HAP-1 (cell line): ENCODE measurements around the gene UGDH.
"Not testable (repeated sequence)": the region's sequence is repeated elsewhere in the genome, so short reads cannot be mapped to it uniquely, and the experiment has no call there.

Source experiments
- DNase-seq, 2 experiments: peaks; one replicate each; pipeline ENCODE4 v3.0.0-alpha.2; 2016 to 2020; ENCODE audit warnings: low spot score in 2 of 2
- H3K27me3 ChIP-seq: fragments of 250-450 bp; sonication (Bioruptor Pico); 2 replicates; pipeline ENCODE4 v1.5.1; 2020; ENCODE audit warnings: low read depth, mild to moderate bottlenecking, moderate library complexity
- H3K36me3 ChIP-seq: fragments of 250-450 bp; sonication (Bioruptor Pico); replicated peaks from 2 replicates; pipeline ENCODE4 v1.5.1; 2020; ENCODE audit warnings: mild to moderate bottlenecking
- H3K4me1 ChIP-seq: fragments of 250-450 bp; sonication (Bioruptor Pico); 2 replicates; pipeline ENCODE4 v1.5.1; 2020; ENCODE audit warnings: mild to moderate bottlenecking
- H3K4me3 ChIP-seq: fragments of 250-450 bp; sonication (Bioruptor Pico); 2 replicates; pipeline ENCODE4 v1.5.1; 2020; ENCODE audit warnings: mild to moderate bottlenecking, moderate library complexity
- H3K9me3 ChIP-seq: fragments of 250-450 bp; sonication (Bioruptor Pico); 2 replicates; pipeline ENCODE4 v1.5.1; 2020; ENCODE audit warnings: mild to moderate bottlenecking, moderate library complexity
- in situ Hi-C: fragments of 300-500 bp; cut with MboI; formaldehyde crosslinking; loops from 3 replicates; pipeline ENCODE4 v1.14.3; 2020; ENCODE audit warnings: low sequenced_read_pairs, inconsistent platforms, mixed read lengths

UGDH gene

GRCh38 chr4:39544080-39544479 lies 16.8 kb upstream of the UGDH start:
- not testable (repeated sequence) for DNase-seq

GRCh38 chr4:39543034-39543433 lies 15.8 kb upstream of the UGDH start:
- DNase-seq, result no peak
- Histone ChIP-seq H3K4me1 (peaks cover 11% of the 10 kb centered on the region), H3K27me3 (no peaks in the 10 kb centered on the region), H3K4me3 (no peak overlapping the region), H3K36me3 (no peaks in the 10 kb centered on the region), H3K9me3 (no peaks in the 10 kb centered on the region)
- in situ Hi-C loops, result no loop called here

More at GRCh38 chr4:39544080-39544479, 16.8 kb upstream of the UGDH start:
- in situ Hi-C loops, H3K27me3 ChIP-seq, H3K4me3 ChIP-seq, H3K36me3 ChIP-seq, H3K9me3 ChIP-seq: not testable (repeated sequence)
- H3K4me1 ChIP-seq, result peaks cover 11% of the 10 kb centered on the region

GRCh38 chr4:39542611-39543012 lies 15.4 kb upstream of the UGDH start:
- H3K4me3 ChIP-seq, result no peak overlapping the region
- peaks cover 11% of the 10 kb centered on the region for H3K4me1 ChIP-seq
- H3K36me3 ChIP-seq, result no peaks in the 10 kb centered on the region
- H3K9me3 ChIP-seq, result no peaks in the 10 kb centered on the region
- in situ Hi-C loops, result no loop called here
- no peaks in the 10 kb centered on the region for H3K27me3 ChIP-seq
- DNase-seq, result no peak

GRCh38 chr4:39541987-39542610 lies 14.9 kb upstream of the UGDH start:
- Histone ChIP-seq H3K4me1 (peaks cover 11% of the 10 kb centered on the region), H3K36me3 (no peaks in the 10 kb centered on the region), H3K27me3 (no peaks in the 10 kb centered on the region), H3K9me3 (no peaks in the 10 kb centered on the region), H3K4me3 (no peak overlapping the region)
- no peak for DNase-seq
- in situ Hi-C loops, result no loop called here

GRCh38 chr4:39539089-39539611 lies 11.9 kb upstream of the UGDH start:
- peaks cover 2% of the 10 kb centered on the region for H3K4me1 ChIP-seq
- no peak overlapping the region for H3K4me3 ChIP-seq
- no peak for DNase-seq
- H3K9me3 ChIP-seq, result peaks cover 4% of the 10 kb centered on the region; the same call in 1 of the 2 replicates
- no peaks in the 10 kb centered on the region for H3K27me3 ChIP-seq
- no peaks in the 10 kb centered on the region for H3K36me3 ChIP-seq
- in situ Hi-C loops, result no loop called here

GRCh38 chr4:39533541-39533940 lies 6.3 kb upstream of the UGDH start:
- H3K4me3 ChIP-seq, result no peak overlapping the region

GRCh38 chr4:39532237-39532636 lies 5.0 kb upstream of the UGDH start:
- in situ Hi-C loops, DNase-seq, H3K4me1 ChIP-seq, H3K27me3 ChIP-seq, H3K36me3 ChIP-seq, H3K4me3 ChIP-seq: not testable (repeated sequence)
- peaks cover 18% of the 10 kb centered on the region for H3K9me3 ChIP-seq

More at GRCh38 chr4:39533541-39533940, 6.3 kb upstream of the UGDH start:
- Histone ChIP-seq H3K36me3 (no peaks in the 10 kb centered on the region; the same call in none of the 2 replicates), H3K4me1 (peaks cover 3% of the 10 kb centered on the region; the same call in 1 of the 2 replicates), H3K9me3 (peaks cover 18% of the 10 kb centered on the region), H3K27me3 (no peaks in the 10 kb centered on the region)
- DNase-seq, result no peak
- in situ Hi-C loops, result no loop called here

GRCh38 chr4:39530682-39531081 lies 3.4 kb upstream of the UGDH start:
- in situ Hi-C loops, result no loop called here

GRCh38 chr4:39529534-39529933 lies 2.3 kb upstream of the UGDH start:
- no peaks in the 10 kb centered on the region for H3K27me3 ChIP-seq
- no peaks in the 10 kb centered on the region; the same call in none of the 2 replicates for H3K36me3 ChIP-seq
- DNase-seq, result no peak
- no peak overlapping the region for H3K4me3 ChIP-seq
- in situ Hi-C loops, result no loop called here
- peaks cover 16% of the 10 kb centered on the region for H3K9me3 ChIP-seq
- peaks cover 6% of the 10 kb centered on the region; the same call in 1 of the 2 replicates for H3K4me1 ChIP-seq

More at GRCh38 chr4:39530682-39531081, 3.4 kb upstream of the UGDH start:
- Histone ChIP-seq H3K4me1 (peaks cover 6% of the 10 kb centered on the region; the same call in 1 of the 2 replicates), H3K9me3 (peaks cover 18% of the 10 kb centered on the region), H3K36me3 (no peaks in the 10 kb centered on the region; the same call in none of the 2 replicates), H3K27me3 (no peaks in the 10 kb centered on the region), H3K4me3 (no peak overlapping the region)
- DNase-seq, result no peak

GRCh38 chr4:39528061-39528465 lies 824 bp upstream of the UGDH start:
- Histone ChIP-seq H3K27me3 (no peaks in the 10 kb centered on the region), H3K36me3 (no peaks in the 10 kb centered on the region; the same call in none of the 2 replicates), H3K4me3 (peak overlapping the region; percentile 94), H3K9me3 (peaks cover 8% of the 10 kb centered on the region; the same call in 1 of the 2 replicates), H3K4me1 (peaks cover 6% of the 10 kb centered on the region; the same call in 1 of the 2 replicates)
- in situ Hi-C loops, result no loop called here
- DNase-seq, result no peak

- DNase-seq, result no peak
- H3K36me3 ChIP-seq, result no peaks in the 10 kb centered on the region
- no peaks in the 10 kb centered on the region for H3K27me3 ChIP-seq
- H3K4me1 ChIP-seq, result peaks cover 9% of the 10 kb centered on the region; the same call in 1 of the 2 replicates
- in situ Hi-C loops, result no loop called here
- peaks cover 7% of the 10 kb centered on the region; the same call in 1 of the 2 replicates for H3K9me3 ChIP-seq
- H3K4me3 ChIP-seq, result peak overlapping the region; percentile 94
These were observed 409 bp downstream of the UGDH start for GRCh38 chr4:39526765-39527295.

GRCh38 chr4:39525822-39526690 lies 1.2 kb downstream of the UGDH start:
- Histone ChIP-seq H3K27me3 (no peaks in the 10 kb centered on the region), H3K9me3 (peaks cover 7% of the 10 kb centered on the region; the same call in 1 of the 2 replicates), H3K36me3 (0 out of 2 replicates have a peak, but pooled peaks cover 3% of the 10 kb centered on the region), H3K4me3 (peak overlapping the region; percentile 94), H3K4me1 (peaks cover 9% of the 10 kb centered on the region; the same call in 1 of the 2 replicates)
- in situ Hi-C loops, result no loop called here
- DNase-seq, result no peak

- H3K9me3 ChIP-seq, result no peaks in the 10 kb centered on the region
- 0 out of 2 replicates have a peak, but pooled peaks cover 4% of the 10 kb centered on the region for H3K36me3 ChIP-seq
- in situ Hi-C loops, result no loop called here
- DNase-seq, result no peak
- H3K4me3 ChIP-seq, result no peak overlapping the region
- H3K4me1 ChIP-seq, result peaks cover 9% of the 10 kb centered on the region; the same call in 1 of the 2 replicates
- no peaks in the 10 kb centered on the region for H3K27me3 ChIP-seq
These were observed 2.9 kb downstream of the UGDH start for GRCh38 chr4:39524161-39524957.
